NCI-H2227 (cell line): ENCODE measurements around the gene NEU3.
"Not testable (repeated sequence)": the region's sequence is repeated elsewhere in the genome, so short reads cannot be mapped to it uniquely, and the experiment has no call there.

Experiments
- DNase-seq: peaks from one replicate; lab custom pipeline; 2025; ENCODE audit not compliant: unreplicated experiment; lab: John Stamatoyannopoulos, UW

The NEU3 gene

DNA sequence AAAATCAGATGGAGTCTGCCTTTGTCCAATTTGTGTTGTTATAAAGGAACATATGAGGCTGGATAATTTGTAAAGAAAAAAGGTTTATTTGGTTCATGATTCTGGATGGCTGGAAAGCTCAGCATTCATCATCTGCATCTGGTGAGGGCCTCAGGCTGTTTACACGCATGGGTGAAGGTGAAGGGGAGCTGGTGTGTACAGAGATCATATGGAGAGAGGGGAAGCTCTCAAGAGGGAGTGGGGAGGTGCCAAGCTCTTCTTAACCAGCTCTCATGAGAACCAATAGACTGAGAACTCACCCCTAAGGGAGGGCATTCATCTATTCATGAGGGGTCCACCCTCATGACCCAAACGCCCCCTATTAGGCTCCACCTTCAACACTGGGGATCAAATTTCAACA is 40.0 kb downstream of the NEU3 start:
- DNase-seq: no peak

DNA sequence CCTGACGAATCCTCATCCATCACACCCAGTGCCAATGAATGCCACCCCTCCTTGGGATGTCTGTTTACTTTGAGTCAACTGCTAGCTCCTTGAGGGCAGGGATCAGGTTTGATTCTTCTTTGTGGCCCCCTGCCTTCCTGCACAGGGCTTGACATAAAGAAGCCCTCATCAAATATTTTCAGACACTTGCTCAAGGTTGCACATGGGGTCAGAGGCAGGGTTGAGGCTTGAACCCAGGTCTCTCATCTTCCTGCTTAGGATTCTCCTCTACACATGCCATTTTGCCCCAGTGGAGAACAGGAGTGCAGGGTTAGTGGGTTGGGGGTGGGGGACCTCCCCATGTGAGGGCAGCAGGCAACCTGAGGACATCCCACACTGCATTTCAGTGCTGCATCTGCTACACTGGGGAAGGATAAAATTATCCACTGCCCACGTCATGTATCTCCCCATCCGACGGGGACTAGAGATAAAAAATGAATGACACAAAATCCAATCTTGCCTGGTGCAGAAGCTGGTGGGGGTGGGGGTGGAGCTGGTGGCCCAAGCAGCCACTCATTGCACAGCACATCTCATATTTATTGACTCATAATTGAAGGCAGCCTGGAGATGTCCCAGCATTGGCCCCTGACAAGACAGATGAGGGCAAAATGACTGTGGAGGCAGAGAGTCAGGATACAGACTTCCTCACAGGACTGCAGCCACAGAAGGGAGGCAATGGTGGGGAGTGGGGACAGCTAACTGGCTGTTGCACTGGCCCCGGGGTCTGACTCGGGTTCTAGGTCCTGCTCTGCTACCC is 41.3 kb downstream of the NEU3 start:
- no peak for DNase-seq

DNA sequence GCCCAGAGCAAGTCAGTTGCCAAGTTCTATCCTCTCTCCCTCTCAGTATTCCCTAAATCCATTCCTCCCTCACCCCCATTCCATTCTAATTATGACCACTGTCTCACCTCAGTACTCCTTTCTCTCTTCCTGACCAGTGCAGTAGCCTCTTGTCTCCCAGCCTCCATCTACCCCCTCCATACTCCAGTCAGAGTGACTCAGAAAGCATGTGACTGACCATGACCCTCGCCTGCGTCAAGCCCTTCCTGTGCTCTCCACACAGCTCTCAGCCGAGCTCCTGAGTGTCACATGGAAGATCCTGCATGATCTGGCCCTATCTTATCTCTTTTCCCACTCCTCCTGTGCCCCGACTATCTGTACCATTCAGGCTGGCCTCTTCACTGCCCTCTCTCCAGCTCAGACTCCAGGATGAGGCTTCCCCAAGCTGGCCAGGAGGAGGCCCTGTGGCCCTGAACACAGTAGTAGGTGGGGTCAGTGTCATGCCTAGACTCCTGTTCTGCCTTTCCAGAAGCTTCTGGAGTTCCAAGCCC is 42.6 kb downstream of the NEU3 start:
- no peak for DNase-seq

DNA sequence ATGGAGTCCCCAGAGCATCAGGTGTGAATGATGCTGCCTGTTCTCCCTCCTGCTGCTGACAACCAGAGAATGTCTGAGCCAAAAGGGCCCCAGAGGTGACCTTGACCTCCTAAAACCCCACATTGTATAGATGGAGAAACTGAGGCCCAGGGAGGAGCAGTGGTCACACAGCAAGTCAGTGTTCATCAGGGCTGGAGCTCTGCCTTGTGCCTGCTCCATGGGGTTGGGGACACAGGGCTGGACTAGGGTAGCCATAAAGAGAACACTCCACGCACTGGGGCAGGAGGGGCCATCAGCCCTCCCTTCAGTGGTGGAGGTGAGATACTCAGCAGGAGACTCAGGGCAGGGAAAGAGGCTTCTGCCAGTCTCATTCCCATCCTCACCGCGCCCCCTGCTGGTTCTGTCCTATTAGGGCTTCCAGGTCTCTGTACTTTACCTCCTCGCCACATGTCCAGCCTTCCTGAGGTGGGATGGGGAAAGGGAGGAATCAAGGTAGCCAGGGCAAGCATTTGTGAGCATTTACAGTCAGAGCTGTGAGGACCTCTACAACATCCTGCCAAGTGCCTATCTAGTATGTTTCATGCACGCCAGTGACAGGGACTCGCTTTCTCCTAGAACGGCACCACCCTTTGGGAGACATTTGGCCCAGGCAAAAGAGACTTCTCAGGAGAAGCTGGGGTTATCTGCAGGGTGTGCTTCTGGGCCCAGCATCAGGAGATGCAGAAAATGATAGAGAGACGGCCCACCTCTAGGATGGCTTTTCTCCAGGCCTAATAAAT is 43.2 kb downstream of the NEU3 start:
- peak; percentile 49 for DNase-seq

DNA sequence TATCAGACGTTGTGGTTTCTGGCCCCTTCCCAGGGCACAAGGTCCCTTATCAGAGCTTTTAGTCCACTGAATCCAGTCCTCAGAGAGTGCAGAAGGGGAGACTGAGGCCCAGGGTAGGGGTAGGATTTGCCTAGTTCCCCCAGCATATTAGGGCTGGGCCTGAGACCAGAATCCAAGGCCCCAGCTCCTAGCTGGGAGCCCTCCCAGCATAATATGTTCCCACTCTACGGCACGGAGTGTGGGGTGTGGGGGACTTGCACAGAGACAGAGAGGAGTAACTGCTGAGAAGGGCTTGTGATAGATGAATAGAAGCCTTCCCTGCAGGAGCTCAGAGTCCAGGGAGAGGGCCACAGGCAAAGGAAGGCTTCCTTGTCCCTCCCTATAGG is 43.8 kb downstream of the NEU3 start:
- no peak for DNase-seq

DNA sequence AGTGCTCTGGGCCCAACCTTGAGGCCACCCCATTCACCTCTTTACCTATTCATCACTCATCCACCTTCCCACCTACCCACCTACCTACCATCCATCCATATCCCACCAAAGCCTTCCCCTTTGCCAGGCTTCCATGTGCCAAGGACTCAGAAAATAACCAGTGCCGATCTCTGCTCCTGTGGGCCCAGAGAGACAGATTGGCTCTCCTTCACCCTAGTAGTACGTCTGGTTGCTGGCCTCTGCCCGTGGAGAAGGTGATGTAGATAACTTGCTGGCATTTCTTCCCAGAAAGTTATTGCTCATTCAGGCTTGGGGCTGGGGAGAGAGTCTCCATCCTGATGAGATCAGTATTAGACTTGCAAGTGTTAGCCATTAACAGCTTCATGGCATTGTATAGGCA is 45.2 kb downstream of the NEU3 start:
- DNase-seq: no peak

DNA sequence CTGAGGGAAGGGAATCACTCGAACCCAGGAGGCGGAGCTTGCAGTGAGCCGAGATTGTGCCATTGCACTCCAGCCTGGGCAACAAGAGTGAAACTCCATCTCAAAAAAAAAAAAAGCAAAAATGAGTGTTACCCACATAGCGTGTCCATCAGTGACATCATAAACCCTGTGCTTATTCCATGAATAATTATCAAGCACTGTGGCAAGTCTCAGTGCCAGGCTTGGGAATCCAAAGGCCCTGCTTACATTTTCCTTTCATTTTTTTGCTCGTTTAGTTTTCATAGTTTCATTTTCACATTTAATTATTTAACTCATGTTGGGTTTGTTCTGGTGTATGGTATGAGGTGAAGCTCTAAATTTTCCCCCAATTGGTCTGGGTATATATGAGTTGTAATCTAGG is 46.5 kb downstream of the NEU3 start:
- DNase-seq: no peak

DNA sequence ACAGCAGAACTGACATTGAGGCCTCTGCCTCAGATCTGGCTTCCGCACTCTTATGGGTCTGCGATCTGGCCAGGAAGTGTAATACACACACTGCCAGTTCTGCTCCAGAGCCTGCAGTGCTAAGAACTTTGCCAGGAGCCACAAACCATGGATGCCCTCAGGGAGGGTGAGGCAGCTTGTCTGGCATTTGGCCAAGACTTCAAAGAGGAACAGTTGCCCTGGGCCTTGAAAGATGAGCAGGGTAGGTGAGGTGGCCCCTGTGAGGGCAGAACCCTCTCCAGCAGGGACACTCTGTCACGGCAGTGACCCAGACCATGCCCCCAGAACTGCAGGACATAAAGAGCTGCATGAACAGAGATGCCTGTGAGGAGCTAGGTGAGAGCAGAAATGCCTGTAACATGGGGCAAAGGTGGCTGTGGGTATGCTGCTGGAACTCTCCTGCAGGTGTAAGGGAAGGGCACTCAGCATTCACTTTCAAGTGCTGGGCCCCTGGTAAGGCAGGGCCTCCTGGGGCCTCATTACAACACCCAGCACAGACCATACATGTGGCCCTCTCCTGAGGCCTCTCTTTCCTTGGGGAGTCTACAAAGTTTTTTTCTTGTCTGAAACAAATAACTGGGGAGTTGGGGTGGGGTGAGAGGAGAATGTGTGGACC is 47.3 kb downstream of the NEU3 start:
- no peak for DNase-seq

DNA sequence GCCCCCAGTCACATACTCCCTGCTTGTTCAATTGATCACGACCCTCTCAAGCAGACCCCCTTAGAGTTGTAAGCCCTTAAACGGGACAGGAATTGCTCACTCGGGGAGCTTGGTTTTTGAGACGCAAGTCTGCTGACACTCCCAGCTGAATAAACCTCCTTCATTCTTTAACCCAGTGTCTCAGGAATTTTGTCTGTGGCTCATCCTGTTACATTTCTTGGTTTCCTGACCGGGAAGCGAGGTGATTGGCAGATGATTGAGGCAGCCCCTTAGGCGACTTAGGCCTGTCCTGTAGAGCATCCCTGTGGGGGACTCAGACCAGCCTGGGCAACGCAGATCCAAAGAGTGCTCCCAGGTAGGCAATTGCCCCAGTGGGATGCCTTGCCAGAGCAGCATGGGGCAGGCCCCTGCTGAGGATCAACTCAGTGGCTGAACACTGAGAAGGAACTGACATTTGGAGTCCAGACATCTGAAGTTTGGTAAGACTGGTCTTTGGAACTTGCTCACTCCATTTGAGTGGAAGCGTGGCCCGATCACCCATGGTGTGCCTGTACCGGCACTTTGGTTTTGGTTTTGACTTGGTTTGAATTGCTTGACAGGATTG is 51.5 kb downstream of the NEU3 start:
- DNase-seq: no peak

DNA sequence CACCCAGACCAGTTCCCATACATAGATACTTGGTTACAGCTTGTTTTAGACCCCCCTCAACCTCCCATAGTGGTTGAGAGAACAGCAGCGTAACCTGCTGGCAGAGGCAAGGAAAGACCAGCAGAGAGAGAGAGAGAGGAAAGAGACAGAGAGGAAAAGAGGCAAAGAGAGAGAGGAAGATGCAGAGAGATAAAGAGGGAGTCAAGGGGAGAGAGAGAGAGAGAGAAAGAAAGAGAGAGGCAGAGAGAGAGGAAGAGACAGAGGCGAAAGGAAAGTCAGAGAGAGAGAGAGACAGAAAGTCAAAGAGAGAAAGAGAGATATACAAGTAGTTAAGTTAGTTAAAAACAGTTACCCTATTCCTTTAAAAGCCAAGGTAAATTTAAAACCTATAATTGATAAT is 52.5 kb downstream of the NEU3 start:
- DNase-seq: no peak

DNA sequence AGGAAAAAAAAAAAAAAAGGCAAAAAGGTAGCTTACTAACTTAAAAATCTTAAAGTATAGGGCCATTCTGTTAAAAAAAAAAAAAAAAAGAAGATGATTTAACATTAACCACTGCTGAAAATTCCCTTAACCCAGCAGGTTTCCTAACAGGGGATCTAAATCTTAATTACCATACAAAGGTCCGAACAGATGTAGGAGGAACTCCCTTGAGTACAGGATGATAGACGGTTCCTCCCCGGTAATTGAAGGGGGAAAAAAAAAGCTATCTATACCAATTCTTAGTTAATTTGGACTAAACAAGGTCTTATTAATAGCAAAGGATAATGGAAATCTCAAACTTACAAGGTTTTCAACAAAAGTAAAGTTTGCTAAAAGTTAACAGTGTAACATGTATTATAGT is 53.1 kb downstream of the NEU3 start:
- DNase-seq: not testable (repeated sequence)

DNA sequence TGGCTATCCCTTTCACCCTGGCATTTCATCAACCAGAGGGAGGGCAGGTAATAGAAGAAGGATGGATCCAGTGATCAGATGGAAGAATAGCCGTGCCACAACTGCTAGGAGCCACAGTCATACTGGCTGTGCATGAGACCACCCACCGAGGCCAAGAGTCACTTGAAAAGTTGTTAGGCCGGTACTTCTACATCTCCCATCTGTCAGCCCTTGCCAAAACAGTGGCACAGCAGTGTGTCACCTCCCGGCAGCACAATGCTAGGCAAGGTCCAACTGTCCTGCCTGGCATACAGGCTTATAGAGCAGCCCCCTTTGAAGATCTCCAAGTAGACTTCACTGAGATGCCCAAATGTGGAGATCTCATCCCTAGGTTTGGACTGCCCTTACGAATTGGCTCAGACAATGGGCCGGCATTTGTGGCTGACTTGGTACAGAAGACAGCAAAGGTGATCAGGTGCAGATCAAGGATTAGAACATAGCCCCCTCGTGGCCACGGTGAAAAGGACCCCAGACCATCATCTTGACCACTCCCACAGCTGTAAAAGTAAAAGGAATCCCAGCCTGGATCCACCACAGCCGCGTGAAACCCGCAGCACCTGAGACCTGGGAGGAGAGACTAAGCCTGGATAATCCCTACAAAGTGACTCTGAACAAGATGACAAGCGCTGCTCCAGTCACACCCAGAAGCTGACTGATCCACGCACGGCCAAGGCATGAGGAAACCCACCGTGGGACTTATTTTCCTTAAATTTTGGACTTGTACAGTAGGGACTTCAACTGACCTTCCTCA is 55.8 kb downstream of the NEU3 start:
- not testable (repeated sequence) for DNase-seq

DNA sequence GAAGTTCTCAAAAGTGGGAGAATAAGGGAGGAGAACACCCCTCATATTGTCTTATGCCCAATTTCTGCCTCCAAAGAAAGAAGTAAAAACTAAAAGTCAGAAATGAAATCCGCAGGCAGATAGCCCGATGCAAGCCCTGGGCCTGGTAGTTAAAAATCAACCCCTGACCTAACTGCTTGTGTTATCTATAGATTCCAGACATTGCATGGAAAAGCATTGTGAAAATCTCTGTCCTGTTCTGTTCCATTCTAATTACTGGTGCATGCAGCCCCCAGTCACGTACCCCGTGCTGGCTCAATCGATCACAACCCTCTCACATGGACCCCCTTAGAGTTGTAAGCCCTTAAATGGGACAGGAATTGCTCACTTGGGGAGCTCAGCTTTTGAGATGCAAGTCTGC is 57.9 kb downstream of the NEU3 start:
- not testable (repeated sequence) for DNase-seq

DNA sequence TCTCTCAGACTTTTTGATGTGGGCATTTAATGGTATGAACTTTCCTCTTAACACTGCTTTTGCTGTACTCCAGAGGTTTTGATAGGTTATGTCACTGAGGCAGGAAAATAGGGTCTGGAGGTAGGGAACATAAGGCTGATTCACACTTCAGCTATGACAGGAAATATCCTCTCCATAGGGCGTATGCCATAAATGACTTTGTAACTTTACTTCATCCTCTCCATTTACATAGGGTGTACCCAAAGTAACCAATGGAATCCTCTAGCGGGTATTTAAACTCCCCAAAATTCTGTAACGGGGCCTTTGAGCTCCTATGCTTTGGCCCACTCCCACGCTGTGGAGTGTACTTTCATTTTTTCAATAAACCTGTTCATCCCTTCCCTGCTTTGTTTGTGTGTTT is 58.5 kb downstream of the NEU3 start:
- DNase-seq: no peak

DNA sequence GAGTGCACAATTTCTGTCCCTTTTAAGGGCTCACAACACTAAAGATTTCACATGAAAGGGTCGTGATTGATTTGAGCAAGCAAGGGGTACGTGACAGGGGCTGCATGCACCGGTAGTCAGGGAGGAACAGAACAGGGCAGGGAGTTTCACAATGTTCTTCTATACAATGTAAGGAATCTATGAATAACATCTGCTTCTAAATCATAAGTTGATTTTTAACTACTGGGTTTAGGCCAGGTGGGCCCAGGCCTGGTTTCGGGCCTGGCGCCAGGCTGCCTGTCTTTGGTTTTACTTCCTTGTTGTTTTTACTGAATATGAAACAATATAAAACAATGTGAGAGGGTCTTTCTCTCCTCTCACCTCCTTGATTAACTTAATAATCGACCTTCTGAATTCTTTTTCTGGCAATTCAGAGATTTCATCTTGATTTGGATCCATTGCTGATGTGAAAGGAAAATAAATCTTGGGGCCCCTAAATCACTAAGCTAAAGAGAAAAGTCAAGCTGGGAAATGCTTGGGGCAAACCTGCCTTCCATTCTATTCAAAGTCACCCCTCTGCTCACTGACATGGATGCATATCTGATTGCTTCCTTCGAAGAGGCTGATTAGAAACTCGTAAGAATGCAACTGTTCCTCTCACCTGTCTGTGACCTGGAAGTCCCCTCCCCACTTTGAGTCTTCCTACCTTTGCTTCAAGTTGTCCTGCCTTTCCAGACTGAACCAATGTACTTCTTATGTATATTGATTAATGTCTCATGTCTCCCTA is 61.0 kb downstream of the NEU3 start:
- DNase-seq: not testable (repeated sequence)

DNA sequence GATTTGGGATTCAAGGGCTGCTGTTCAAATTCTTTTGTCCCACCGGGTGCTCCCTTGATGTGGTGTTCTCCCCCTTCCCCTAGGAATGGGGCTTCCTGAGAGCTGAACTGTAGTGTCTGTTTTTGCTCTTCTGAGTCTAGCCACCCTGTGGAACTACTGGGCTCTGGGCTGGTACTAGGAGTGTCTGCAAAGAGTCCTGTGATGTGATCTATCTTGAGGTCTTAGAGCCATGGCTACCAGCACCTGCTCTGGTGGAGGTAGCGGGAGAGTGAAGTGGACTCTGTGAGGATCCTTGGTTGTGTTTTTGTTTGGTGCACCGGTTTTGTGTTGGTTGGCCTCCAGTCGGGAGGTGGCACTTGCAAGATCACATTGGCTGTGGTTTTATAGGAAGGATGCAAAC is 61.8 kb downstream of the NEU3 start:
- no peak for DNase-seq

DNA sequence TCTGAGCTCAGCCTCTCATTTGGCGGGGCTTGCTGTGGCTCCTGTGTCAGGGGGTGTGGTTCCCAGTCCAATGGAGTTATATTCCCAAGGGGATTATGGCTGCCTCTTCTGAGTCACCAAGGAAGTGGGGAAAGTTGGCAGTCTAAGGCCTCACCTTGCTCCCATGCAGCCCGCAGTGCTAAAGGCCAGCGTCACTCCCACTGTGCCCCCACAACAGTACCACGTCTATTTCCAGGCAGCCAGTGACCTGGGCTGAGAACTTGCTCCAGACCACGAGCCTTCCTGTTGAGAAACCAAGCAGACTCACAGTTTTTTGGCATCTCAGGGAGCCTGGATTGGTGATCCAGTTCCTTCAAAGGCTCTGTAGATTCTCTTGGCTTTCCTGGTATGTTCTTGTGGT is 62.3 kb downstream of the NEU3 start:
- DNase-seq: no peak

DNA sequence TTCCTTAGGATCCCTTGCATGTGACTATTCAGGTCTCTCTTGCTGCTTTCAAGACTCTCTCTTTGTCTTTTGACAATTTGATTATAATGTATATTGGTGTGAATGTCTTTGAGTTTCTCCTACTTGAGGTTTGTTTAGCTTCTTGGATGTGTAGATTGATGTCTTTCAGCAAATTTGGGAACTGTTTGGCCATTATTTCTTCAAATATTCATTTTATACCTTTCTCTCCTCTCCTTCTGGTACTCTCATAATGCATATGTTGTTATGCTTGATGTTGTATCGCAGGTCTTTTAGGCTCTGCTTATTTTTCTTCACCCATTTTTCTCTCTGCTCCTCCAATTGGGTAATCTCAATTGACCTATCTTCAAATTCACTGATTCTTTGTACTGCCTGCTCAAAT is 63.7 kb downstream of the NEU3 start:
- DNase-seq: no peak

DNA sequence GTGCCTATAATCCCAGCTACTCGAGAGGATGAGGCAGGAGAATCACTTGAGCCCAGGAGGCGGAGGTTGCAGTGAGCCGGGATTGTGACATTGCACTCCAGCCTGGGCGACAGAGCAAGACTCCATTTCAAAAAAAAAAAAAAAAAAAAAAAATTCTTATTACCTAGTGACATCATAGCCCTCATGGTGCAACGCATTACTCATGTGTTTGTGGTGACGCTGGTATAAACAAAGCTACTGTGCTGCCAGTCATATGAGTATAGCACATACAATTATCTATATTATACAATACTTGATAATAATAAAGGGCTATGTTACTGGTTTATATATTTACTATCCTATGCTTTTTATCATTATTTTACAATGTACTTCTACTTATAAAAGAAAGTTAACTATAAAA is 66.8 kb downstream of the NEU3 start:
- DNase-seq: no peak

DNA sequence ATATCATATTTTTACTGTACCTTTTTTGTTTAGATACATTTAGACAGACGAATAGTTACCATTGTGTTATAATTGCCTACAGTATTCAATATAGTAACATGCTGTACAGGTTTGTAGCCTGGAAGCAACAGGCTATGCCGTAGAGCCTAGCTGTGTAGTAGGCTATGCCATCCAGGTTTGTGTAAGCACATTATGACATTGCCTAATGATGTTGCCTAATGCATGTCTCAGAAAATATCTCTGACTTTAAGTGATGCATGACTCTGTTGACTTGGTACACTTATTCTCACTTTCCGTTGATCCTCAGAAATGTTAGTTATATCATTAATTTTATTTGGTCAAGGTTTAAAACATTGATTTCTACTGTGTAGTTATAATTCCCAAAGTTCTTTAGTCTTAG is 68.1 kb downstream of the NEU3 start:
- DNase-seq: no peak
